ENCODE data around the gene EML4. TPM values are rescaled to one million over a fixed set of nuclear protein-coding genes. Genes with fewer than 3 reads are reported as not detected.

Gene EML4
- total and polyA plus RNA-seq, 2 of the 13 experiments (the other 11 are each of a cell fraction or from before 2014, with no cell fraction given), result 243 to 476 TPM

DNA sequence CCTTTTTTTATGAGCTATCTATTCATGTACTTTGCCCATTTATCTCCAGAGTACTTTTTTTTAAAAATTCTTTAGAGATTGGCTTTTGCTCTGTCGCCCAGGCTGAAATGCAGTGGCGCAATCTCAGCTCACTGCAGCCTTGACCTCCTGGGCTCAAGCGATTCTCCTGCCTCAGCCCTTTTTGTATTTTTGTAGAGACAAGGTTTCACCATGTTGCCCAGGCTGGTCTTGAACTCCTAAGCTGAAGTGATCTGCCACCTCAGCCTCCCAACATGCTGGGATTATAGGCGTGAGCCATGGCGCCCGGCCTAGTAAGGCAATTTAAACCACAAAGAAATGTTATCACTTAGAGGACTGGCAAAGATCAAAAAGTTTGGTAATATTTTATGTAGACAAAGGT, 177.7 kb downstream of the EML4 start (continued):
- TF ChIP-seq ZNF362 (CRISPR knock-in tag; IDR thresholded peaks at IDR 0.05; ENCODE audit: borderline replicate concordance), result peak; percentile 84
- TF ChIP-seq HOXA3 (CRISPR knock-in tag; IDR thresholded peaks at IDR 0.05), result peak; percentile 77
- peak; percentile 33; the same call in 1 of the 2 replicates for TF ChIP-seq HNF4G (IDR thresholded peaks at IDR 0.05; ENCODE audit: borderline replicate concordance, low read depth, low read length)
- peak; percentile 64; the same call in 1 of the 2 replicates for TF ChIP-seq HNF4G (CRISPR knock-in tag; IDR thresholded peaks at IDR 0.05; ENCODE audit: borderline replicate concordance, low read depth)
- TF ChIP-seq MED1 (CRISPR knock-in tag; IDR thresholded peaks at IDR 0.05), result peak; percentile 69
- TF ChIP-seq ZNF121 (CRISPR knock-in tag; IDR thresholded peaks at IDR 0.05), result peak; percentile 55
- peak; percentile 85 for TF ChIP-seq HNF4A (CRISPR knock-in tag; IDR thresholded peaks at IDR 0.05)
- 0 out of 2 replicates have a peak, but pooled peaks have one; percentile 26 for TF ChIP-seq ISL2 (CRISPR knock-in tag; IDR thresholded peaks at IDR 0.05)
- 0 out of 2 replicates have a peak, but pooled peaks have one; percentile 32 for TF ChIP-seq THAP11 (CRISPR knock-in tag; IDR thresholded peaks at IDR 0.05)
- peak; percentile 42; the same call in 1 of the 2 replicates for TF ChIP-seq ERF (CRISPR knock-in tag; IDR thresholded peaks at IDR 0.05)
- TF ChIP-seq FOXK1 (CRISPR knock-in tag; IDR thresholded peaks at IDR 0.05; ENCODE audit: borderline replicate concordance, low read depth), result peak; percentile 40; the same call in 1 of the 2 replicates
- 0 out of 2 replicates have a peak, but pooled peaks have one; percentile 26 for TF ChIP-seq IKZF5 (CRISPR knock-in tag; IDR thresholded peaks at IDR 0.05)
- TF ChIP-seq EHMT2 (IDR thresholded peaks at IDR 0.05; ENCODE audit: borderline replicate concordance, low read depth, low read length), result peak; percentile 46; the same call in 1 of the 2 replicates
- peak; percentile 80 for TF ChIP-seq SALL1 (CRISPR knock-in tag; IDR thresholded peaks at IDR 0.05)
- TF ChIP-seq PHF21A (CRISPR knock-in tag; IDR thresholded peaks at IDR 0.05), result peak; percentile 74; the same call in 1 of the 2 replicates
- peak; percentile 75; the same call in 1 of the 2 replicates for TF ChIP-seq NR2C2 (CRISPR knock-in tag; IDR thresholded peaks at IDR 0.05; ENCODE audit: borderline replicate concordance)
- TF ChIP-seq ZNF614 (CRISPR knock-in tag; IDR thresholded peaks at IDR 0.05; ENCODE audit: borderline replicate concordance), result peak; percentile 24; the same call in 1 of the 2 replicates
- TF ChIP-seq RXRB (CRISPR knock-in tag; IDR thresholded peaks at IDR 0.05; ENCODE audit: borderline replicate concordance), result peak; percentile 72
- 0 out of 2 replicates have a peak, but pooled peaks have one; percentile 48 for TF ChIP-seq ZNF580 (CRISPR knock-in tag; IDR thresholded peaks at IDR 0.05; ENCODE audit: borderline replicate concordance, low read depth)
- TF ChIP-seq YEATS2 (CRISPR knock-in tag; IDR thresholded peaks at IDR 0.05; ENCODE audit: borderline replicate concordance), result peak; percentile 55; the same call in 1 of the 2 replicates
- 0 out of 2 replicates have a peak, but pooled peaks have one; percentile 27 for TF ChIP-seq KDM3A (CRISPR knock-in tag; IDR thresholded peaks at IDR 0.05; ENCODE audit: low read depth)
- TF ChIP-seq TEAD3 (CRISPR knock-in tag; optimal IDR thresholded peaks at IDR 0.05; ENCODE audit: borderline replicate concordance), result peak; percentile 72
- TF ChIP-seq PATZ1 (CRISPR knock-in tag; IDR thresholded peaks at IDR 0.05), result peak; percentile 34; the same call in 1 of the 2 replicates
- TF ChIP-seq ZSCAN29 (CRISPR knock-in tag; conservative IDR thresholded peaks at IDR 0.05), result 0 out of 2 replicates have a peak, but pooled peaks have one; percentile 47
- TF ChIP-seq, protein P1, sequence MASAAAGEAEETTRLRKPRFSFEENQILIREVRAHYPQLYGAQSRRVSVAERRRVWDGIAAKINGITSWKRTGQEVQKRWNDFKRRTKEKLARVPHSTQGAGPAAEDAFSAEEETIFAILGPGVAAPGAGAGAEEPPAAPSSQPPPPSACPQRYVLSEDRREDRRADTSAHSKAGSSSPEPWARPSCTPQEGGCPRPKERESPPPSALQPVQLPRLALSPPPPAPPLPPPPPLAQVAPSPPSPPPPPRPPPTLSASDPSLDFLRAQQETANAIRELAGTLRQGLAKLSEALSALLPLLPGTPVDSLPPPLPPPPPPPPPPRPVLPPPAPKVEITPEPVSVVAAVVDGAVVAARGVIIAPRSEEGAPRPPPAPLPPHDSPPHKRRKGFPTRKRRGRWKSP (CRISPR knock-in tag; IDR thresholded peaks at IDR 0.05), result peak; percentile 31; the same call in 1 of the 2 replicates

Data from HepG2 (cell line).